Ovary (tissue), 9 donors: ENCODE data around the gene AIFM3. TPM values are rescaled to one million over a fixed set of nuclear protein-coding genes. Genes with fewer than 3 reads are reported as not detected.

Experiments
- DNase-seq, 5 donors: peaks; one replicate each; pipeline ENCODE4 v3.0.0-alpha.2; 2019 to 2020
- H3K27ac ChIP-seq, 2 donors: fragments of 200-600 bp; one replicate each; pipeline versions ENCODE4 v1.5.1 to v1.8.0; 2019 to 2022
- H3K27me3 ChIP-seq: fragments of 200-600 bp; one replicate; pipeline ENCODE4 v1.8.0; 2022
- H3K36me3 ChIP-seq: fragments of 200-600 bp; sonication (generic); one replicate; pipeline ENCODE4 v1.5.1; 2019
- H3K4me1 ChIP-seq: one replicate; pipeline ENCODE4 v1.8.1; 2013; ENCODE audit warnings: mild to moderate bottlenecking, moderate library complexity; ENCODE audit not compliant: insufficient read depth
- H3K4me3 ChIP-seq: fragments of 200-600 bp; sonication (generic); one replicate; pipeline ENCODE4 v1.5.1; 2017
- H3K9me3 ChIP-seq, 2 donors: fragments of 200-600 bp in 1 of 2; sonication (generic) in 1 of 2; one replicate each; pipeline versions ENCODE4 v1.5.1 to v1.8.1; 2013 to 2019; ENCODE audit warnings: mild to moderate bottlenecking in 1 of 2, moderate library complexity in 1 of 2
- CTCF ChIP-seq, 3 donors: fragments of 450-650 bp in 2 of 3; fragments of 200-600 bp in 1 of 3; IDR thresholded peaks; one replicate each; pipeline versions ENCODE4 v1.5.1 to v1.8.0; 2016 to 2022; ENCODE audit warnings: antibody characterized with exemption in 3 of 3, mild to moderate bottlenecking in 1 of 3
- EP300 ChIP-seq: sonication (generic); formaldehyde crosslinking; IDR thresholded peaks from one replicate; pipeline ENCODE4 v1.6.1; 2017; ENCODE audit warnings: antibody characterized with exemption
- POLR2A ChIP-seq: fragments of 450-650 bp; IDR thresholded peaks from one replicate; pipeline ENCODE4 v1.6.1; 2017; ENCODE audit warnings: antibody characterized with exemption, mild to moderate bottlenecking, moderate library complexity
- WGBS, 3 donors: extraction: QIAGEN DNeasy Blood & Tissue Kit in 1 of 3; methylation state at CpG; one replicate each; pipeline versions ENCODE4 v1.1.5 to v1.1.7; 2013 to 2017; 5-methylcytosine and 5-hydroxymethylcytosine counted together
- intact Hi-C, 4 donors: fragments of 100-400 bp; cut with DNase I; formaldehyde crosslinking; loops; one replicate each; pipeline versions ENCODE4 v1.11.0 to v1.15.1; 2022 to 2023
- polyA plus RNA-seq, 2 donors: library from polyadenylated mRNA; stranded (reverse); fragments of 200-250 nt in 1 of 2; fragments of 350-450 nt in 1 of 2; fragmentation: Illumina TruSeq in 1 of 2; extraction: RNeasy Lipid Tissue Mini Kit (QIAGEN cat#74804) in 1 of 2; gene quantifications; one replicate each; pipeline ENCODE4 v1.2.3, GENCODE V29; 2013 to 2014
- total RNA-seq, 7 donors: library from RNA; depleted of rRNA in 2 of 7; stranded (reverse); fragments of >200 nt in 2 of 7; fragmentation: NEBNext Ultra II Directional in 3 of 7; extraction: Animal tissue kit (Norgen Biotek cat#: 25700) in 3 of 7; gene quantifications; one replicate each; pipeline versions ENCODE4 v1.1.0 to v1.2.4, GENCODE V29; 2016 to 2023
- donor health status: DM: no; HTN: no; CAD: no; lungs with moderate emphysema.
- donor health status: DM: no; HTN: no; CAD: no.
- donor health status: Bipolar disorder and iron deficiency.
- donor health status: DM: yes; HTN: yes; CAD: no.
- donor health status: DM: no; HTN: no; CAD: no.
- donor health status: DM: yes; HTN: yes; CAD: no.

The AIFM3 gene
- total and polyA plus RNA-seq, 9 donors: 0.43 to 2.7 (median 1.1) TPM; not detected in 1

GRCh38 chr22:20946991-20947390 is 20.1 kb upstream of the AIFM3 start:
- Histone ChIP-seq H3K36me3 (no peaks in the 10 kb centered on the region), H3K9me3 (no peaks in the 10 kb centered on the region), H3K4me1 (peaks cover 1% of the 10 kb centered on the region), H3K27me3 (no peaks in the 10 kb centered on the region), H3K4me3 (no peak overlapping the region), H3K27ac (no peak overlapping the region)
- intact Hi-C loops: no loop called here
- no peak for DNase-seq
- WGBS, 3 donors: 100% methylated on average over 1 of the region's 1 CpG
- TF ChIP-seq CTCF (IDR thresholded peaks at IDR 0.05): no peak
- TF ChIP-seq POLR2A: no peak
- TF ChIP-seq EP300: no peak

GRCh38 chr22:20948450-20948849 is 18.6 kb upstream of the AIFM3 start:
- 72 to 85% (median 80%) methylated on average over 5 of the region's 5 CpGs for WGBS, 3 donors
- H3K36me3 ChIP-seq: no peaks in the 10 kb centered on the region
- intact Hi-C loops: no loop called here
- DNase-seq: no peak
- H3K4me3 ChIP-seq: no peak overlapping the region
- no peak for TF ChIP-seq EP300
- H3K9me3 ChIP-seq: no peaks in the 10 kb centered on the region
- peaks cover 1% of the 10 kb centered on the region for H3K4me1 ChIP-seq
- no peaks in the 10 kb centered on the region for H3K27me3 ChIP-seq
- H3K27ac ChIP-seq: no peak overlapping the region

- peaks cover 1% of the 10 kb centered on the region for H3K4me1 ChIP-seq
- H3K36me3 ChIP-seq: no peaks in the 10 kb centered on the region
- no peak for DNase-seq
- no peak overlapping the region for H3K27ac ChIP-seq
- no peak for TF ChIP-seq POLR2A
- no peak for TF ChIP-seq EP300
- no peak for TF ChIP-seq CTCF (IDR thresholded peaks at IDR 0.05)
- intact Hi-C loops: no loop called here
- no peaks in the 10 kb centered on the region for H3K27me3 ChIP-seq
- WGBS, 3 donors: 89 to 92% (median 90%) methylated on average over 5 of the region's 5 CpGs
- no peak overlapping the region for H3K4me3 ChIP-seq
- H3K9me3 ChIP-seq: no peaks in the 10 kb centered on the region
These were observed 18.1 kb upstream of the AIFM3 start for GRCh38 chr22:20948989-20949388.

- Histone ChIP-seq H3K4me3 (no peak overlapping the region), H3K27ac (no peak overlapping the region), H3K36me3 (no peaks in the 10 kb centered on the region), H3K4me1 (peaks cover 1% of the 10 kb centered on the region), H3K9me3 (no peaks in the 10 kb centered on the region), H3K27me3 (no peaks in the 10 kb centered on the region)
- 82 to 84% (median 84%) methylated on average over 13 of the region's 13 CpGs for WGBS, 3 donors
- intact Hi-C loops: no loop called here
- DNase-seq: no peak
- TF ChIP-seq CTCF (IDR thresholded peaks at IDR 0.05): no peak
- TF ChIP-seq EP300: no peak
- TF ChIP-seq POLR2A: no peak
These were observed 17.3 kb upstream of the AIFM3 start for GRCh38 chr22:20949698-20950183.

- no peak for DNase-seq
- Histone ChIP-seq H3K4me3 (no peak overlapping the region), H3K27me3 (no peaks in the 10 kb centered on the region), H3K27ac (no peak overlapping the region), H3K4me1 (no peaks in the 10 kb centered on the region), H3K9me3 (no peaks in the 10 kb centered on the region), H3K36me3 (no peaks in the 10 kb centered on the region)
- intact Hi-C loops: no loop called here
- TF ChIP-seq EP300 (no peak), POLR2A (no peak), CTCF (IDR thresholded peaks at IDR 0.05) (no peak)
- 85 to 89% (median 87%) methylated on average over 10 of the region's 10 CpGs for WGBS, 3 donors
These were observed 15.7 kb upstream of the AIFM3 start for GRCh38 chr22:20951151-20951931.
